HEK293 (cell line): ENCODE measurements around the gene NYAP2.

Experiments
- HOXA7 ChIP-seq: sonication (generic); formaldehyde crosslinking; IDR thresholded peaks from 2 replicates; pipeline ENCODE4 v1.8.1; 2022; ENCODE audit warnings: missing genetic modification reagents, borderline replicate concordance
- HOXD13 ChIP-seq: sonication (generic); formaldehyde crosslinking; IDR thresholded peaks from 2 replicates; pipeline ENCODE4 v1.8.0; 2022; ENCODE audit warnings: missing genetic modification reagents, borderline replicate concordance
- ZNF223 ChIP-seq: fragments of 450-650 bp; formaldehyde crosslinking; IDR thresholded peaks from 2 replicates; pipeline ENCODE4 v1.5.1; 2016; ENCODE audit warnings: missing biosample characterization, missing genetic modification characterization
- ZNF623 ChIP-seq: fragments of 450-650 bp; formaldehyde crosslinking; IDR thresholded peaks from 2 replicates; pipeline ENCODE4 v1.5.1; 2016; ENCODE audit warnings: missing biosample characterization, missing genetic modification characterization
- ZNF785 ChIP-seq: fragments of 450-650 bp; formaldehyde crosslinking; IDR thresholded peaks from 2 replicates; pipeline ENCODE4 v1.5.1; 2016; ENCODE audit warnings: missing biosample characterization, missing genetic modification characterization
- TF ChIP-seq, protein P1 (sequence below): fragments of 450-650 bp; formaldehyde crosslinking; IDR thresholded peaks from 2 replicates; pipeline ENCODE4 v1.5.1; 2016; ENCODE audit warnings: missing biosample characterization, missing genetic modification characterization

DNA sequence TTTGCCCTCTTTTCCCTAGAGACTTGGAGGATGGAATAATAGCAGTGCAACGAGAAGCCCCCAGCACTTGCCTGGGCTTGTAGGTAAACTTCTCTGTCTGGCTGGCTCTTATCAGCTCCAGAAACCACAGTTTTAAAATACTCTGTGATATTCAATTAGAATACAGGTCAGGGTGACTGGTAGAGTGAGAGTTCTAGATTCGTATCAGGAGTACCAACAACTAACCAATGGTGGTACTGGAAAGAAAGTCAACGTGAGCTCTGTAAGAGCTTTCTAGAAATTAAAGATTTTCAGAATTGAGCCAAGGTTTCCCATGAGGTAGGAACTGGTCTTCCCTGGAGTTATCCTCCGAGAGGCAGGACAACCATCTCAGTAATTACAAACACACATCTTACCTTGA lies 216.9 kb downstream of the NYAP2 start:
- TF ChIP-seq, protein P1, sequence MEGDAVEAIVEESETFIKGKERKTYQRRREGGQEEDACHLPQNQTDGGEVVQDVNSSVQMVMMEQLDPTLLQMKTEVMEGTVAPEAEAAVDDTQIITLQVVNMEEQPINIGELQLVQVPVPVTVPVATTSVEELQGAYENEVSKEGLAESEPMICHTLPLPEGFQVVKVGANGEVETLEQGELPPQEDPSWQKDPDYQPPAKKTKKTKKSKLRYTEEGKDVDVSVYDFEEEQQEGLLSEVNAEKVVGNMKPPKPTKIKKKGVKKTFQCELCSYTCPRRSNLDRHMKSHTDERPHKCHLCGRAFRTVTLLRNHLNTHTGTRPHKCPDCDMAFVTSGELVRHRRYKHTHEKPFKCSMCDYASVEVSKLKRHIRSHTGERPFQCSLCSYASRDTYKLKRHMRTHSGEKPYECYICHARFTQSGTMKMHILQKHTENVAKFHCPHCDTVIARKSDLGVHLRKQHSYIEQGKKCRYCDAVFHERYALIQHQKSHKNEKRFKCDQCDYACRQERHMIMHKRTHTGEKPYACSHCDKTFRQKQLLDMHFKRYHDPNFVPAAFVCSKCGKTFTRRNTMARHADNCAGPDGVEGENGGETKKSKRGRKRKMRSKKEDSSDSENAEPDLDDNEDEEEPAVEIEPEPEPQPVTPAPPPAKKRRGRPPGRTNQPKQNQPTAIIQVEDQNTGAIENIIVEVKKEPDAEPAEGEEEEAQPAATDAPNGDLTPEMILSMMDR (tag by site-specific recombination), result no peak
- TF ChIP-seq HOXD13 (CRISPR knock-in tag) (no peak), HOXA7 (CRISPR knock-in tag) (no peak), ZNF785 (tag by site-specific recombination) (no peak), ZNF223 (tag by site-specific recombination) (no peak), ZNF623 (tag by site-specific recombination) (no peak)
